ENCODE measurements around the gene PTPRR. TPM values are rescaled to one million over a fixed set of nuclear protein-coding genes. Genes with fewer than 3 reads are reported as not detected.

The PTPRR gene
- 0.31 TPM for total RNA-seq

- no peak for ATAC-seq
- intact Hi-C loops (cut with DNase I), result no loop called here
- no peak for DNase-seq (ENCODE audit: low spot score)
These were observed at the start of gene PTPRR for GRCh38 chr12:70920251-70920851. PTPRR (minus strand) TSS chr12:70920738; CDS start chr12:70920390, 348 bp downstream.

- DNase-seq (ENCODE audit: low spot score), result no peak
- no peak for ATAC-seq
- intact Hi-C loops (cut with DNase I), result no loop called here
These were observed 46.7 kb upstream of the PTPRR start for GRCh38 chr12:70966996-70967790.

GRCh38 chr12:70966046-70966445 is 45.5 kb upstream of the PTPRR start:
- intact Hi-C loops (cut with DNase I), result no loop called here

GRCh38 chr12:70964867-70965510 is 44.5 kb upstream of the PTPRR start:
- DNase-seq (ENCODE audit: low spot score) (no peak), ATAC-seq (peak; percentile 39)
- intact Hi-C loops (cut with DNase I), result no loop called here

More at GRCh38 chr12:70966046-70966445, 45.5 kb upstream of the PTPRR start:
- DNase-seq (ENCODE audit: low spot score) (no peak), ATAC-seq (no peak)

- DNase-seq (ENCODE audit: low spot score) (no peak), ATAC-seq (no peak)
- intact Hi-C loops (cut with DNase I), result no loop called here
These were observed 42.6 kb upstream of the PTPRR start for GRCh38 chr12:70963081-70963660.

GRCh38 chr12:70962226-70962794 is 41.8 kb upstream of the PTPRR start:
- DNase-seq (ENCODE audit: low spot score) (no peak), ATAC-seq (no peak)
- intact Hi-C loops (cut with DNase I), result no loop called here

- DNase-seq (ENCODE audit: low spot score) (no peak), ATAC-seq (no peak)
- intact Hi-C loops (cut with DNase I), result no loop called here
These were observed 39.9 kb upstream of the PTPRR start for GRCh38 chr12:70960484-70960883.

GRCh38 chr12:70955415-70955814 is 34.9 kb upstream of the PTPRR start:
- ATAC-seq (no peak), DNase-seq (ENCODE audit: low spot score) (no peak)
- intact Hi-C loops (cut with DNase I), result no loop called here

GRCh38 chr12:70950451-70950850 is 29.9 kb upstream of the PTPRR start:
- ATAC-seq, result no peak
- intact Hi-C loops (cut with DNase I), result no loop called here
- no peak for DNase-seq (ENCODE audit: low spot score)

GRCh38 chr12:70948976-70949336 is 28.4 kb upstream of the PTPRR start:
- DNase-seq (ENCODE audit: low spot score), result no peak
- intact Hi-C loops (cut with DNase I), result no loop called here
- peak; percentile 96 for ATAC-seq

- no peak for ATAC-seq
- intact Hi-C loops (cut with DNase I), result no loop called here
These were observed 27.9 kb upstream of the PTPRR start for GRCh38 chr12:70948236-70948975.

GRCh38 chr12:70936203-70936813 is 15.8 kb upstream of the PTPRR start:
- ATAC-seq (no peak), DNase-seq (ENCODE audit: low spot score) (no peak)
- intact Hi-C loops (cut with DNase I), result no loop called here

More at GRCh38 chr12:70948236-70948975, 27.9 kb upstream of the PTPRR start:
- no peak for DNase-seq (ENCODE audit: low spot score)

GRCh38 chr12:70933133-70933532 is 12.6 kb upstream of the PTPRR start:
- DNase-seq (ENCODE audit: low spot score) (no peak), ATAC-seq (no peak)
- intact Hi-C loops (cut with DNase I), result no loop called here

GRCh38 chr12:70929029-70929428 is 8.5 kb upstream of the PTPRR start:
- ATAC-seq, result no peak
- intact Hi-C loops (cut with DNase I), result no loop called here
- DNase-seq (ENCODE audit: low spot score), result no peak

GRCh38 chr12:70928071-70928470 is 7.5 kb upstream of the PTPRR start:
- intact Hi-C loops (cut with DNase I), result no loop called here
- no peak for ATAC-seq
- DNase-seq (ENCODE audit: low spot score), result no peak

- DNase-seq (ENCODE audit: low spot score), result no peak
- ATAC-seq, result no peak
- intact Hi-C loops (cut with DNase I), result no loop called here
These were observed 6.8 kb upstream of the PTPRR start for GRCh38 chr12:70927356-70927755.

GRCh38 chr12:70925539-70925938 is 5.0 kb upstream of the PTPRR start:
- no peak for ATAC-seq
- intact Hi-C loops (cut with DNase I), result no loop called here

GRCh38 chr12:70920891-70921290 is 353 bp upstream of the PTPRR start:
- DNase-seq (ENCODE audit: low spot score) (no peak), ATAC-seq (no peak)
- intact Hi-C loops (cut with DNase I), result no loop called here

More at GRCh38 chr12:70925539-70925938, 5.0 kb upstream of the PTPRR start:
- DNase-seq (ENCODE audit: low spot score), result no peak
